Small intestine (tissue), 7 donors: Measurements from ENCODE around the gene DIP2B. TPM values are rescaled to one million over a fixed set of nuclear protein-coding genes. Genes with fewer than 3 reads are reported as not detected.

Experiments used
- DNase-seq, 2 donors: peaks; one replicate each; pipeline versions ENCODE4 v3.0.0 to v3.0.0-alpha.2; 2013
- FAIRE-seq: peaks from 2 replicates; lab custom pipeline; 2012; peaks lifted over from hg19 to GRCh38; lab: Jason Lieb, UNC
- H3K27ac ChIP-seq, 3 donors: one replicate each; pipeline ENCODE4 v1.5.1; 2013; ENCODE audit warnings: low read length in 2 of 3, mild to moderate bottlenecking in 2 of 3, control low read depth in 1 of 3, inconsistent platforms in 1 of 3, low read depth in 1 of 3, moderate library complexity in 1 of 3
- H3K27me3 ChIP-seq, 3 donors: one replicate each; pipeline ENCODE4 v1.6.1; 2013; ENCODE audit warnings: low read length in 3 of 3, inconsistent platforms in 1 of 3; ENCODE audit not compliant: control insufficient read depth in 3 of 3, insufficient read depth in 3 of 3
- H3K36me3 ChIP-seq, 3 donors: one replicate each; pipeline ENCODE4 v1.6.1; 2013; ENCODE audit warnings: low read length in 3 of 3, inconsistent platforms in 1 of 3, low read depth in 1 of 3, mild to moderate bottlenecking in 1 of 3, moderate library complexity in 1 of 3; ENCODE audit not compliant: control insufficient read depth in 3 of 3, insufficient read depth in 2 of 3
- H3K4me1 ChIP-seq, 3 donors: one replicate each; pipeline ENCODE4 v1.6.1; 2013; ENCODE audit warnings: low read length in 2 of 3, inconsistent platforms in 1 of 3, low read depth in 1 of 3, mild to moderate bottlenecking in 1 of 3, moderate library complexity in 1 of 3; ENCODE audit not compliant: control insufficient read depth in 3 of 3, insufficient read depth in 2 of 3
- H3K4me3 ChIP-seq, 3 donors: one replicate each; pipeline ENCODE4 v1.5.1; 2013; ENCODE audit warnings: low read length in 3 of 3, control low read depth in 1 of 3, inconsistent platforms in 1 of 3, low read depth in 1 of 3, mild to moderate bottlenecking in 1 of 3, moderate library complexity in 1 of 3
- H3K9me3 ChIP-seq, 2 donors: one replicate each; pipeline ENCODE4 v1.6.1; 2013; ENCODE audit warnings: low read depth in 1 of 2, low read length in 1 of 2; ENCODE audit not compliant: control insufficient read depth in 2 of 2, insufficient read depth in 1 of 2
- WGBS, 3 donors: extraction: QIAGEN DNeasy Blood & Tissue Kit; methylation state at CpG; one replicate each; pipeline ENCODE4 v1.1.7; 2013; 5-methylcytosine and 5-hydroxymethylcytosine counted together
- polyA plus RNA-seq, 4 donors: library from polyadenylated mRNA; stranded (reverse) in 3 of 4; unstranded in 1 of 4; fragments of 200-250 nt in 3 of 4; fragments of 120-200 nt in 1 of 4; gene quantifications; one replicate each; pipeline versions ENCODE4 v1.2.1 to v1.2.3, GENCODE V29; 2013
- donor health status: healthy with polysubstance abuse.
- donor health status: control.
- donor health status: control.
- donor health status: Bipolar disorder and iron deficiency.
- donor health status: healthy.

The DIP2B gene
- polyA plus RNA-seq, 4 donors, result 6.3 to 18.1 (median 6.9) TPM

GRCh38 chr12:50647479-50647878 lies 142.7 kb downstream of the DIP2B start:
- no peak for DNase-seq

GRCh38 chr12:50650285-50650684 lies 145.5 kb downstream of the DIP2B start:
- Histone ChIP-seq H3K4me3 (no peak overlapping the region), H3K36me3 (peaks cover 0 to 2% (median 0%) of the 10 kb centered on the region in 3 donors), H3K27me3 (no peaks in the 10 kb centered on the region), H3K4me1 (no peaks in the 10 kb centered on the region), H3K27ac (no peak overlapping the region), H3K9me3 (no peaks in the 10 kb centered on the region)
- no peak for DNase-seq
- WGBS, 3 donors, result 93 to 97% (median 95%) methylated on average over 3 of the region's 3 CpGs
- no peak for FAIRE-seq

More at GRCh38 chr12:50647479-50647878, 142.7 kb downstream of the DIP2B start:
- no peak for FAIRE-seq
- H3K36me3 ChIP-seq, result peaks cover 3 to 7% (median 4%) of the 10 kb centered on the region in 3 donors
- no peaks in the 10 kb centered on the region for H3K27me3 ChIP-seq
- no peak overlapping the region for H3K27ac ChIP-seq
- 82 to 89% (median 88%) methylated on average over 2 of the region's 2 CpGs for WGBS, 3 donors
- no peaks in the 10 kb centered on the region for H3K9me3 ChIP-seq
- H3K4me1 ChIP-seq, result no peaks in the 10 kb centered on the region
- no peak overlapping the region for H3K4me3 ChIP-seq

- H3K27me3 ChIP-seq, result no peaks in the 10 kb centered on the region
- no peak overlapping the region for H3K4me3 ChIP-seq
- H3K36me3 ChIP-seq, result no peaks in the 10 kb centered on the region
- H3K9me3 ChIP-seq, result no peaks in the 10 kb centered on the region
- H3K27ac ChIP-seq, result no peak overlapping the region
- DNase-seq, result no peak
- 84 to 85% (median 84%) methylated on average over 5 of the region's 5 CpGs for WGBS, 3 donors
- no peaks in the 10 kb centered on the region for H3K4me1 ChIP-seq
- FAIRE-seq, result no peak
These were observed 150.7 kb downstream of the DIP2B start for GRCh38 chr12:50655374-50655921.

DNA sequence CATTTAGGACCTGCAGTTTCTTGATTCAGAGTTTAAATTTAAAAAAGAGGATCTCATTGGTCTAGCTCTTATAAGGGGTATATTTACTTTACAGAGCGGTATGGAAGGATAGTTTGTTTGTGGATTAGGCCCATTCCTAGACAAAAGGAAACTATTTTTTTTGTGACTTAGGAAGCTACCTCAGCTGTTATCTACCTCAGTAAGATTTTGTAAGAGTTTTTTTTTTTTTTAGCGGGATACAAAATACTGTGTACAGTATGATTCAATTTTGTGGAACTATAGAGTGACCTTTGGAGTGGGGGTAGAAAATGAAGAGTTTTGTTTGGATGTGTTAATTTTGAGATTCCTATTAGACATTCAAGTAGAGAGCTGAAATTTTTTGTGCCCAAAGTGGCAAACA lies 154.5 kb downstream of the DIP2B start:
- no peaks in the 10 kb centered on the region for H3K27me3 ChIP-seq
- H3K36me3 ChIP-seq, result peaks cover 0 to 3% (median 3%) of the 10 kb centered on the region in 3 donors
- FAIRE-seq (no peak), DNase-seq (no peak)
- H3K4me1 ChIP-seq, result no peaks in the 10 kb centered on the region
- WGBS, 3 donors, result 66 to 76% (median 71%) methylated on average over 2 of the region's 2 CpGs
- no peak overlapping the region for H3K27ac ChIP-seq
- H3K9me3 ChIP-seq, result no peaks in the 10 kb centered on the region
- no peak overlapping the region for H3K4me3 ChIP-seq

DNA sequence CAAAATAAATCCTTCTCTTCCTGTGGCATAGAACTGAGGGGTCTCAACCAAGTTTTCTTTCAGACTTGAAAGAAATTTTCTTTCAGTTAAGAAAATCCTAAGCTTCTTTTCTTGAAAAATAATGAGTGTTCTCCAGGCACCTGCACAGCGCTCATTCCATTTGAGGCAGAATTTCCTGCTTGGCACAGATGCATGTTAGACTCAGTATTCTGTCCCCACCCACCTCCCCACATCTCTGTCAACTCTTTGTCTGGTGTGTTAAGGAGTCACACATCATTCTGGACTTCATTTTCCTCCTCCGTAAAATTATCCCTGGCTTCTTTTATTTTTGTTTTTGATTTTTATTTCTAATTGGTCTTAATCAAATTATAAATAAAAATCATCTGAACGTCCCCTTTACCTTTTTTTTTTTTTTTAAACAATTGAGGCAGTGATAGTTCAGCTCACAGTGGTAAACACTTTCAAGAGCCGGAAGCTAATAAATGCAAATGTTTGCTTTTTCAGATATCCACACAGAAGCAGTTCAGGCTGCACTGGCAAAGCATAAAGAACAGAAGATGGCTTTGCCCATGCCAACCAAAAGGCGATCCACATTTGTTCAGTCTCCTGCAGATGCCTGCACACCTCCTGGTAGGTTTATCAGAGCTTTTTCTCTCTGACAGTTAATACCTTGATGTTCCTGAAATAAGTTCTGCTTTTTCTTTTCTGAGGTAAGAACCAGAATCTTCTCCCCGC lies 155.1 kb downstream of the DIP2B start:
- Histone ChIP-seq H3K4me3 (no peak overlapping the region), H3K27ac (no peak overlapping the region)
- no peak for FAIRE-seq

DNA sequence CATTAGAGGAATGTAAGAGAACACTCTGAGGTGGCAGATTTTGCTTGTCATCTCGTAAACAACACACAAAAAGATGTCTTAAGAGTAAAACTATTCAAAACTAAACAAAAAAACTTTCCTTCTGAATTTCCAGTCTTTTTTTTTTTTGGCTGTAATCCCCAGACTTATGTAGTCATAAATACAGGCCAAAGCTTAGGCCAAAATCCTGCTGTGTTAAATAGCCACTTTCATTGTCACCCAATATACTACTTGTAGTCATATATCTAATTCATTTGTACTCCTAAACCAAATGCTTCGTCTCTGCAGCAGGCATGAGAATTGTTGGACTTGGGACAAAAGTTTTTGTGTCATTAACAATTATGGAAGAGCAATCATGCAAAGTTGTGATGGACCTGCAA lies 155.6 kb downstream of the DIP2B start:
- DNase-seq (no peak), FAIRE-seq (no peak)
- Histone ChIP-seq H3K9me3 (no peaks in the 10 kb centered on the region), H3K4me3 (no peak overlapping the region), H3K36me3 (peaks cover 0 to 3% (median 3%) of the 10 kb centered on the region in 3 donors), H3K27me3 (no peaks in the 10 kb centered on the region), H3K27ac (no peak overlapping the region), H3K4me1 (peaks cover 0 to 7% (median 2%) of the 10 kb centered on the region in 3 donors)
- WGBS, 3 donors, result 69 to 87% (median 86%) methylated on average over 2 of the region's 2 CpGs

More for the DNA sequence above, 155.1 kb downstream of the DIP2B start:
- Histone ChIP-seq H3K4me1 (peaks cover 0 to 2% (median 1%) of the 10 kb centered on the region in 3 donors), H3K9me3 (no peaks in the 10 kb centered on the region), H3K36me3 (peaks cover 0 to 3% (median 3%) of the 10 kb centered on the region in 3 donors), H3K27me3 (no peaks in the 10 kb centered on the region)
- 69 to 76% (median 73%) methylated on average over 6 of the region's 6 CpGs for WGBS, 3 donors
- peak in 1 of 2 donors; percentile 11 for DNase-seq

GRCh38 chr12:50661300-50662115 lies 156.7 kb downstream of the DIP2B start:
- Histone ChIP-seq H3K9me3 (no peaks in the 10 kb centered on the region), H3K4me1 (peaks cover 0 to 13% (median 4%) of the 10 kb centered on the region in 3 donors), H3K27ac (no peak overlapping the region), H3K4me3 (no peak overlapping the region), H3K27me3 (no peaks in the 10 kb centered on the region), H3K36me3 (peaks cover 0 to 3% (median 3%) of the 10 kb centered on the region in 3 donors)
- no peak for DNase-seq
- FAIRE-seq, result no peak
- WGBS, 3 donors, result 73 to 80% (median 75%) methylated on average over 7 of the region's 7 CpGs

- 93 to 98% (median 96%) methylated on average over 1 of the region's 1 CpG for WGBS, 3 donors
- Histone ChIP-seq H3K9me3 (no peaks in the 10 kb centered on the region), H3K36me3 (peaks cover 0 to 3% (median 3%) of the 10 kb centered on the region in 3 donors), H3K27ac (no peak overlapping the region), H3K4me3 (no peak overlapping the region), H3K27me3 (no peaks in the 10 kb centered on the region), H3K4me1 (peaks cover 0 to 13% (median 4%) of the 10 kb centered on the region in 3 donors)
- FAIRE-seq (no peak), DNase-seq (no peak)
These were observed 157.3 kb downstream of the DIP2B start for GRCh38 chr12:50662116-50662510.
